Coronary artery (tissue), 2 donors: ENCODE data around the gene ADGRD1.
A peak's percentile ranks its signal among the peaks of the same experiment; 100 is the strongest.

Source experiments
- DNase-seq: peaks from one replicate; pipeline ENCODE4 v3.0.0-alpha.2; 2017; ENCODE audit warnings: low spot score
- H3K27ac ChIP-seq, 2 donors: fragments of 200-600 bp; sonication (generic); one replicate each; pipeline ENCODE4 v1.5.1; 2016 to 2019
- H3K4me3 ChIP-seq: fragments of 200-600 bp; sonication (generic); 2 replicates; pipeline ENCODE4 v1.5.1; 2016; ENCODE audit warnings: mild to moderate bottlenecking, moderate library complexity
- CTCF ChIP-seq: fragments of 200-600 bp; sonication (generic); IDR thresholded peaks from one replicate; pipeline ENCODE4 v1.5.1; 2019; ENCODE audit warnings: antibody characterized with exemption

ADGRD1 gene

GRCh38 chr12:130925666-130926015 is 28.1 kb upstream of the ADGRD1 start:
- no peak overlapping the region for H3K27ac ChIP-seq
- no peak for TF ChIP-seq CTCF
- no peak for DNase-seq

GRCh38 chr12:130929363-130929762 is 24.3 kb upstream of the ADGRD1 start:
- no peak for DNase-seq
- TF ChIP-seq CTCF: no peak
- Histone ChIP-seq H3K4me3 (no peak overlapping the region), H3K27ac (no peak overlapping the region)

More at GRCh38 chr12:130925666-130926015, 28.1 kb upstream of the ADGRD1 start:
- no peak overlapping the region for H3K4me3 ChIP-seq

GRCh38 chr12:130932061-130932930 is 21.4 kb upstream of the ADGRD1 start:
- no peak for TF ChIP-seq CTCF
- no peak overlapping the region for H3K4me3 ChIP-seq
- peak overlapping the region in 1 of 2 donors; percentile 32 for H3K27ac ChIP-seq
- no peak for DNase-seq

GRCh38 chr12:130933269-130933995 is 20.3 kb upstream of the ADGRD1 start:
- no peak for DNase-seq
- no peak for TF ChIP-seq CTCF
- no peak overlapping the region for H3K27ac ChIP-seq
- H3K4me3 ChIP-seq: no peak overlapping the region

GRCh38 chr12:130934753-130935152 is 19.0 kb upstream of the ADGRD1 start:
- DNase-seq: no peak
- Histone ChIP-seq H3K4me3 (no peak overlapping the region), H3K27ac (no peak overlapping the region)
- TF ChIP-seq CTCF: no peak

GRCh38 chr12:130936561-130936960 is 17.1 kb upstream of the ADGRD1 start:
- no peak for TF ChIP-seq CTCF
- no peak for DNase-seq
- no peak overlapping the region for H3K4me3 ChIP-seq
- H3K27ac ChIP-seq: no peak overlapping the region
